GM12872 (cell line): ENCODE results near the gene WDR74.

ENCODE experiments used
- CTCF ChIP-seq: IDR thresholded peaks from 3 replicates; pipeline ENCODE4 v1.5.1; 2011; ENCODE audit warnings: low read depth, mild to moderate bottlenecking, low read length, moderate library complexity; ENCODE audit not compliant: insufficient read depth

The WDR74 gene

GRCh38 chr11:62811659-62812058, 27.7 kb downstream of the WDR74 start:
- TF ChIP-seq CTCF, result no peak

- TF ChIP-seq CTCF, result no peak
These were observed 28.6 kb downstream of the WDR74 start for GRCh38 chr11:62810748-62811147.

DNA sequence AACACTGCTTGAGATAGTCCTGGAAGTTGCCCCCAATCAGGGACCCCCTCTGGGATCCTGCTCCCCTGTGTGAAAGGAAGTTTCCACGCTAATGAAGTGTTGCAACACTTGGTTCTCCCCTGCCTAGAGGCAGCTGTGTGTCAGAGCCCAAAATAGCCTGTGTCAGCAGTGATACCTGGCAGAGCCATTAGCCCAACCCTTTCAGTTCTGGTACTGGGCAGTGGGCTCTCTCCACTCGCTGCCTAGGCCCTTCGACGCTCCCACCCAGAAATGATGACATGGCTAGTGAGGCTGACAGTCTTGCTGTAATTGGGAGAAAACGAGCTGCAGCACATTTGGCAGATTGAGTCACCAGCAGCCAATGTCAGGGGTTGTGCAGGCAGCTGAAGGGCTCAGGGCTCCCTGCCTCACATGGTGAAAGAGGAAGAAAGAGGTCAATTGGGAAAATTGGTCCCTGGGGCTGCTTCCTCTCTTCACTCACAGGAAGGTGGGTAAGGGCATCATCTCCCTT, 32.7 kb downstream of the WDR74 start:
- TF ChIP-seq CTCF, result no peak

DNA sequence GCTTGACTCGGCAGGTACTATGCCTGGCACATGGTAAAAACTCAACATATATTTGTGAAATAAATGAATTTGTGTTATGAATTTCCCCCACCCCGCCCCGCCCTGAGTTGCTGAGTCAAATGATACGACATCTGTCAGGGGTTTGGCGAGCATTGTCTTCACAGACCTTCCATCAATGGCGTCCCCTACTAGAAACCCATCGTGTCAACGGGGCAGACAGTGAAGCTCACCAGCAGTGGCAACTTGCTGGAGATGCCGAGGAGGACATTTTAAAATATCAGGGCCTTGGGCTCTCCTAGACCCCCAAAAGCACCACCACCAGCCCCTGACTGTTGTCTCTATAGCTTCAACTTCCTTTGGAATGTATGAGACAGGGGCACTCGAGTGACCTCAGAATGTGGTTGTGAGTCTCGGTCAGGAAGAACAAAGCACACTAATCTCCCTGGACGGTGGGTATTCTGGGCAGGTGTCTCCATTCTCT, 33.4 kb downstream of the WDR74 start:
- TF ChIP-seq CTCF, result no peak

DNA sequence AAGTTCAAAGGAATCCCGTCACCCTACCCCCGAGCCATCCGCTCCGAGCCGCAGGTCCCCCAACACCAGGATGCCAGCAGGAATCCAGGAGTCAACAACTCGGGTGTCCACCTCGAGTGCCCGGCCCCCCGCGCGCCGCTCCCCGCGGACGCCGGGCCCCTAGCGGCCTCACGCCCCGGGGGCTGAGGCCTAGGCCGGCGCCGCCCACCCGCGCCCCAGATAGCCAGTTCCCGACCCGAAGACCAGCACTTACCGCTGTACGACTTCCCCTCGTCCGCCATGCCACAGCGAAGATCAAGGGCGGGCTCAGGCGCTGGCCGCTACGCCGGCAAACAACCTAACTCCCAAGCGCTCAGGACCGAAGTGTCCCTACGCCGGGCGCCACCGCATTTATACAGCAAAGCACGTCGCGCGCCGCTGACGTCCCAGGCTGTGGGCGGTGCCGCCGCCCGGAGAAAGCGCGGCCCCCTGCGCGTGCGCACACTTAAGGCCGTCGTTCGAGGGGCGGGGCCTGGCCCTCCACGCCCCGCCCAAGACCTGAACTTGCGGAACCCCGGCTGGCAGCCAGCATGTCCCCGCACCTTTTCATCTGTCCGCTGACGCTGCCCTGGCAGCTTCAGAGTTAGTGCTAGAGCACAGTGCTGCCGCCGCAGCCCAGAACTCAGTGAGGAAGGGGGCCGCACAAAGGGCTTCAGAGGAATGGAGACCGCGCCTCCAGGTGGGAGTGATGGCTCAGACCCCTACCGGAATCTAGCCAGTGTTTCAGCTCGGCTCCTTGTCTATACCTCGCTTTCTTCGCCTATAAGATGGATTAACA, 34.1 kb downstream of the WDR74 start, which contains the start of gene NXF1:
TSS of gene NXF1 (minus strand) at position 365 of the 817 bp plus-strand sequence. CDS start at position 281, 84 bp downstream.
- TF ChIP-seq CTCF, result peak; percentile 32; the same call in 1 of the 3 replicates

DNA sequence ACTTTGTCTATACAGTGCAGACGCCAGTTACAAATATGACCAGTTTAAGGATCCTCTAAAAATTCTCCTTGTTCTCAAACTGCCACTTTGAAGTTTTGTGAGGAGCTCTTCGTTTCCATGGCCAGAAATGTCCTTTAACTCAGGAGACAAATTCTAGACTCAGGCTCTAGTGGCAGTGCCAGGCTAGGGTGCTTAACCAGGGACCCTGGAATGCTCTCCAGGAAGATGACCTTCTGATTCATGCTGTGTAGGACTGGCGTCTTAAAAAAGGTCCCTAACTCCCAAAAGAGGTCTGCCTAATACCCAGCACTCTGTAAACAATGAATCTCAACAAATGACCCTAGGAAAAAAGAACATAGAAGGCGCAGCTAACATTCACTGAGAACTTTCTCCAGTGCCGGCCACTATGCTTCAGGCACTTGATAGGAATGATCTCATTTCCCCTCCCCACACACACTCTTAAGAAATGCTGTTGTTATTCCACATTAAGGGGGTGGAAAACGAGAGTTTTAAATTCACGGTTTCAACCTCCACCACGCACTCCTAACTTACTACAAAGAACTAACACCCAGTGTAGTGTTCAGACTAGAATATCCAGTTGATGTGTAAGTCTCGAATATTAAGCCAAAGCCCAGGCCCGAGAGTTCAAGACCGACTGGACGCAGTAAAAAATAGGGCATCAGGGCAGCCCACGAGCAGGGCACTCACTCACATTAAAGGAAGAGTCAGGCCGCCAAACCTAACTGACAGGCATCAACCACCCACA, 34.9 kb downstream of the WDR74 start:
- no peak for TF ChIP-seq CTCF

- no peak for TF ChIP-seq CTCF
These were observed 38.3 kb downstream of the WDR74 start for GRCh38 chr11:62801071-62801470.
